ENCODE results near the gene TRNP1.

TRNP1 gene

GRCh38 chr1:27029517-27029916, 36.0 kb downstream of the TRNP1 start:
- FAIRE-seq, result no peak

GRCh38 chr1:27031235-27032118, 38.0 kb downstream of the TRNP1 start:
- no peak for FAIRE-seq

- FAIRE-seq, result no peak
Measured at GRCh38 chr1:27032119-27032461, 38.6 kb downstream of the TRNP1 start.

GRCh38 chr1:27033043-27033746, 39.7 kb downstream of the TRNP1 start:
- FAIRE-seq, result no peak

GRCh38 chr1:27035344-27035743, 41.9 kb downstream of the TRNP1 start:
- no peak for FAIRE-seq

- no peak for FAIRE-seq
Measured at GRCh38 chr1:27036718-27037117, 43.2 kb downstream of the TRNP1 start.

GRCh38 chr1:27037518-27037917, 44.0 kb downstream of the TRNP1 start:
- no peak for FAIRE-seq

- FAIRE-seq, result no peak
Measured at GRCh38 chr1:27038020-27038419, 44.5 kb downstream of the TRNP1 start.

GRCh38 chr1:27042670-27043069, 49.2 kb downstream of the TRNP1 start:
- FAIRE-seq, result no peak

- FAIRE-seq, result no peak
Measured at GRCh38 chr1:27044613-27045151, 51.2 kb downstream of the TRNP1 start.

GRCh38 chr1:27045973-27046558, 52.6 kb downstream of the TRNP1 start:
- FAIRE-seq, result no peak

GRCh38 chr1:27047914-27048313, 54.4 kb downstream of the TRNP1 start:
- FAIRE-seq, result no peak

- no peak for FAIRE-seq
Measured at GRCh38 chr1:27049100-27049499, 55.6 kb downstream of the TRNP1 start.

GRCh38 chr1:27049607-27050006, 56.1 kb downstream of the TRNP1 start:
- FAIRE-seq, result no peak
